HPDE6-E6E7 (cell line): ENCODE measurements around the gene BUB3.

Experiments used
- DNase-seq: peaks from one replicate; pipeline ENCODE4 v3.0.0; 2011; ENCODE audit warnings: missing footprints; ENCODE audit errors: extremely low spot score

BUB3 gene

GRCh38 chr10:123204127-123204461, 49.9 kb downstream of the BUB3 start:
- no peak for DNase-seq

- DNase-seq, result no peak
Measured at GRCh38 chr10:123205041-123205440, 50.8 kb downstream of the BUB3 start.

- DNase-seq, result no peak
Measured at GRCh38 chr10:123212063-123212462, 57.9 kb downstream of the BUB3 start.

DNA sequence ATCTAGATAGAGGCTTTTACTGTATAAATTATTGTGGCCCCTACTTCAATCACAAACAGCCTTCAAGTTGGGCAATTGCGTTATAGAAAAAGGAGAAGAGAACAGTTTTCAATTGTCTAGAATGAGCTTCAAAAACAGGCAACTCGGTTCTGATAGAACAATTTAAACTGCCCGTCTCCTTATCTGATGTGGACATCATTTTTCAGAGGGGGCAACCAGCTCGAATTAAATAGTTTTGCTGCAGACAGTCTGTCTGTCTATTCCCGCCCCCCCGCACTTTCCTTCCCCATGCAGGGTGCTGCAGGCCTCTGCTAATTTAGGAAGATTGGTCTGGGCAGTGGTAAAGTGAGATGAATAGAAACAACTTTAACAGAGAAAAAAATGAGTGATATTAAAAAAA, 58.4 kb downstream of the BUB3 start:
- DNase-seq, result no peak

- no peak for DNase-seq
Measured at GRCh38 chr10:123213192-123213591, 59.0 kb downstream of the BUB3 start.
